HG03469 (cell line): ENCODE results near the gene SAMD4A.

ENCODE experiments used
- ATAC-seq: cut with Tn5 transposase; IDR thresholded peaks from one replicate; pipeline ENCODE4 v1.9.1; 2021; ENCODE audit warnings: mild to moderate bottlenecking, moderate library complexity, moderate number of reproducible peaks; ENCODE audit not compliant: unreplicated experiment

Gene SAMD4A

DNA sequence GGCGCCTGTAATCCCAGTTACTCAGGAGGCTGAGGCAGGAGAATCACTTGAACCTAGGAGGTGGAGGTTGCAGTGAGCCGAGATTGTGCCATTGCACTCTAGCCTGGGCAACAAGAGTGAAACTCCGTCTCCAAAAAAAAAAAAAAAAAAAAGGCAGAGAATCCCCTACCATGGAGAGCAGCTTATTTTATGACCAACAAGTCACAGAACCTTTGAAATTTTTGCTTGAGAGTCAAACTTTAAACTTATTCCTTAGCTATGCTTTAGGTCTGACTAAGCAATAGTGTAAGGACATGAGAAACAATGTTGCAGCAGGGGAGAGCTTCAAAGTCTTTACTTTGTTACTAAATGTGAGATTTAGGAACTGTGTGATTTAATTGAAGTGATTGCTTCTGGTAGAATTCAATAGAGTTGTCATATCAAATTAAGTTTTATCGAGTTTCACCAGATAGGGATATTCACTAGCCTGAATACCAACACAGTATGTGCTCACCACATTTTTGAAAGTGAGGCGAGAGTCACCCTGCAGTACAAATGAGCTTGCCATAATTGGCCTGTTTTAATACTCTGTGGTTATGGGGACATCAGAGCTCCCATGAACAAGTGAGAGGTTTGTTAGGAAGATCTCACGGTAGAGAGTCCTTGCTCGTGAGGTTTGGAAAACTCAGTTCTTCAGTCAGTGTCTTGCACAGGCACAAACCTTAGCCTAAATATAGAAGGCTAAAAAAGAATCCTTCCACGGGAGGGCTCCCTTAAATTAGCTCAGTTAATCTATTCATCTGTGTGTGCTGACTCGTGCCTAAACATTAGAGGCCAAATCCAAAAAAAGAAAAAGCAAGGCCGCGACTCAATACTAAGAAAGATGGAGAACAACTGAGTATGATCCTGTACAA is 108.6 kb downstream of the SAMD4A start:
- no peak for ATAC-seq

- no peak for ATAC-seq
Measured at GRCh38 chr14:54676812-54677708, 110.1 kb downstream of the SAMD4A start.

GRCh38 chr14:54680651-54681050 is 113.7 kb downstream of the SAMD4A start:
- ATAC-seq = no peak

GRCh38 chr14:54681811-54682261 is 114.9 kb downstream of the SAMD4A start:
- ATAC-seq = no peak

GRCh38 chr14:54682578-54682977 is 115.7 kb downstream of the SAMD4A start:
- ATAC-seq = no peak

- no peak for ATAC-seq
Measured at GRCh38 chr14:54683882-54684794, 117.2 kb downstream of the SAMD4A start.

DNA sequence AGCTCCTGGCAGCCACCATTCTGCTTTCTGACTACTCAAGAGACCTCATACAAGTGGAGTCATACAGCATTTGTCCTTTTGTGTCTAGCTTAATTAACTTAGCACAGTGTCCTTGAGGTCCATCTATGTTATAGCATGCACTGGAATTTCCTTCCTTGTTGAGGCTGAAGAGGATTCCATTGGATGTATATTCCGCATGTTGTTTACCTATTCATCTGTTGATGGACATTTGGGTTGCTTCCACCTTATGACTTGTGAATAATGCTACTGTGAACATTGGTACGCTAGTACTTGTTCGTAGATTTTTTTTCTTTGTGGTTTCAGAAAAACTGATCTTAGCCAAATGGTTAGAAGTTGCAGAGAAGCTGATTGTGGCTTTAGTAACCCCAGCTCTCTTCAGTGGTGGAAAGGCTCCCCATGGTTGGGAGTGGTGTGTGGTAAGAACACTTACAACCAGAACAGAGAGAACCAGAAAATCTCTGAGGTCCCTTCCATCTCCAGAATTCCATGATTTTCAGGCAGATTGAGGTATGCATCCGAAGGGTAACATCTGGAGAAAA is 118.4 kb downstream of the SAMD4A start:
- ATAC-seq = no peak

DNA sequence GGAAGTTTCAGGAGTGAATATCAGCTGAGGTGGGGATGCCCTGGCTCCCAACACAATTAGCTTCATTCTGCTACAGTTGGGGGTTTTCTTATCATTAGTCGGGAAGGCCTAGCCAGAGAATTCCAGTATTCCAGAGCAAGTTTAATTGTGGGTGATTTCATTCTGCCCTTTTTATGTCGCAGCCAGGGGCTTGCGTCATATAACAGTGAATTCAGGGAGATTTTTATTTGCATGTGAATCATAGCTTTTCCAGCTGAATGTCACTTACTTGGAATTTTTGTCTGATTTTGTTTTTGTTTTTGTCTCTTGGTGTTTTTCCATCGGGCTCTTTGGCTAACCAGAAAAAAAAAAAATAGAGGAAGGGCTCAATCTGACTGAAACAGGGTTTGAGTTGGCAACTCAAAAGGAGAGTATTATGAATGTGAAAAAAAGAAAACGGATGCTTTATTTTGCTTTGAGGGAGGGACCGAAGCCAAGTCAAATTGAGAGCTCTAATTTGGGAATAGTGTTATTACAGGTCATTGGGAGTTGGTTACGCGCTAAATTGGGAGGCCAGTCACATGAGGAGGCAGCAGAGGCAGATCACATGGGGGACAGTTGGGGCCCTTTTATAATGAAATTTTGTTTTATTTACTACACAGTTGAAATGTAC is 119.4 kb downstream of the SAMD4A start:
- ATAC-seq = no peak

DNA sequence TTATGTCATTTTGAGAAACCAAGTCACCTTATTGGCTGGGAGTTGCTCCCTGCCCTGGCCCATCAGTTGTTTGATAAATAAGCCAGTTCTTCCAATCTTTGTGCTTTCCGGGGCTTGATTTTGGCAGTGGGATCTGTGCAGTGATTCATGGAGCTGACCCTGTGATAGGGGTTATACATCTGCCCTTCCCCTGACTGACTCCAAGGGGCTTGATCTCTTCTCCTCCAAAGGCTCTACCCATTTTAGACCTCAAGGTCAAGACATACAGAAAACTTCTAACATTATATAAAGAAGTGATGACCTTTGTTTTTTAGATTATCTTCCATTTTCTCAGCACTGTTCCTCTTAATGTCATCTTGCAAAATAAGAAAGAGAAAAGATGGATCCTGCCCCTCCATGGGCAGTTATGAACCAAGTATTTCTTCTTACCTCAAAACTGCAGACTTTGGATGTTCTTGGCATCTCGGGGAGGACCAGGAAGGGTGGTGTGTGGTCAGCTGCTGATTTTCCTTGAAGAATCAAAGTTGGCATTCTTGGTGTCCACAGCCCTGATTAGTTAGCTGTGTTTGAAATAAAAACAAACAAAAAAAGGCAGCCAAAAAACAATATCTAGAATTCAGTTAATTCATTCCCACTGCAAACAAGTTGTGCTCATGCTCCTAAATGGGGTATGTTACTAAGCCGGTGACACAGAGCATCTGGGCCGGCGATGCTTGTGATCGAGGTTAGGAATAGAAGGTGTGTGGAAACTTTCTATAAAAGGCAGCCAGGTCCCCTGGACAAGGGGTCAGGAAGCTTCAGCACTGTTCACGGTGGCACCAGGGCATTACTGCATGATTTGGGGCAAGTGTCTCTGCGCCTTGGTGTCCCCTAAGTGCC is 120.2 kb downstream of the SAMD4A start:
- no peak for ATAC-seq

DNA sequence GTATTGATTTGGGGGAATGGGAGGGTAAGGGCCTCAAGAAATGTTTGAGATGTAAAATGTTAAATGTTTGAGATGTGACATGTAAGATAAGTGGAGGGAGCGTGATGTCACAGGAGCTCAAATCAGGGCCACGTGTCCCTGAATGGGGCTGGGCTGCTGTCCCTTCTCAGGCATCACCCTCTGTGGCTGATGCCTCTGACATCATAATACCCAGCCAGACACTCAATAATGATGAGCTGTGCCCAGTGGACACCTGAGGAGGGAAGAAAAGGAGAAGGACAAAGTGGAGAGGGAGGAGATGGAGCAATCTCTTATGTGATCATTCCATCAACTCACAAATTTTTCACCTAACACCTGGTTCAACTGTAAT is 120.8 kb downstream of the SAMD4A start:
- ATAC-seq = no peak

GRCh38 chr14:54688229-54688628 is 121.3 kb downstream of the SAMD4A start:
- no peak for ATAC-seq

- no peak for ATAC-seq
Measured at GRCh38 chr14:54689928-54690327, 123.0 kb downstream of the SAMD4A start.

GRCh38 chr14:54690887-54691286 is 124.0 kb downstream of the SAMD4A start:
- ATAC-seq = no peak

GRCh38 chr14:54691525-54692283 is 124.8 kb downstream of the SAMD4A start:
- no peak for ATAC-seq

- no peak for ATAC-seq
Measured at GRCh38 chr14:54692284-54692772, 125.4 kb downstream of the SAMD4A start.

GRCh38 chr14:54693761-54694160 is 126.8 kb downstream of the SAMD4A start:
- no peak for ATAC-seq

DNA sequence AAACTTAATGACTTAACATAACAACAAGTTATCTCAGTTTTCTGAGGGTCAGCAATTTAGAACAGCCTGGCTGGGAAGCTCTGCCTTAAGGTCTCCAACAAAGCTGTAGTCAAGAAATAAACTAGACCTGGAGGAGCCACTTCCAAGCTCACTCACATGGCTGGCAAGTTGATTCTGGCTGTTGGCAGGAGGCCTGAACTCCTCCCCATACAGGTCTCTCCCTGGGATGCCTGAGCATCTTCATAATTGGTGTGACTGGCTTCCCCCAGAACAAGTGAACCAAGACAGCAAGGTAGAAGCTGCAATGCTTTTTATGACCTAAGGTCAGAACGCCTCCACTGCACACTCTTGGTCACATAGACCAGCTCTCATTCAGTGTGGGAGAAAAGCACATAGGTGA is 128.3 kb downstream of the SAMD4A start:
- ATAC-seq = no peak

- no peak for ATAC-seq
Measured at GRCh38 chr14:54697001-54697400, 130.1 kb downstream of the SAMD4A start.
